HG02973 (cell line): ENCODE results near the gene TSPAN4.

ENCODE experiments used
- ATAC-seq: cut with Tn5 transposase; IDR thresholded peaks from one replicate; pipeline ENCODE4 v1.9.1; 2021; ENCODE audit warnings: moderate library complexity; ENCODE audit not compliant: unreplicated experiment

TSPAN4 gene

GRCh38 chr11:803770-804598 is 38.7 kb upstream of the TSPAN4 start:
- no peak for ATAC-seq

GRCh38 chr11:804599-804964 is 38.1 kb upstream of the TSPAN4 start:
- no peak for ATAC-seq

- ATAC-seq, result no peak
Observed at GRCh38 chr11:808427-809286, 34.0 kb upstream of the TSPAN4 start.

GRCh38 chr11:809287-810039 is 33.2 kb upstream of the TSPAN4 start, which contains the start of gene RPLP2:
TSS of gene RPLP2 (plus strand) at chr11:809967. CDS start at chr11:810235, 268 bp downstream.
- ATAC-seq, result peak; percentile 70

- ATAC-seq, result peak; percentile 13
Observed at GRCh38 chr11:810040-810567, 32.5 kb upstream of the TSPAN4 start.

- ATAC-seq, result no peak
Observed at GRCh38 chr11:811446-812245, 31.0 kb upstream of the TSPAN4 start.

GRCh38 chr11:812390-812789 is 30.3 kb upstream of the TSPAN4 start:
- no peak for ATAC-seq

- ATAC-seq, result no peak
Observed at GRCh38 chr11:813072-813455, 29.6 kb upstream of the TSPAN4 start.

GRCh38 chr11:813456-814096 is 29.1 kb upstream of the TSPAN4 start:
- ATAC-seq, result no peak

GRCh38 chr11:815675-816432 is 26.8 kb upstream of the TSPAN4 start:
- no peak for ATAC-seq

- ATAC-seq, result no peak
Observed at GRCh38 chr11:816433-816779, 26.2 kb upstream of the TSPAN4 start.

GRCh38 chr11:818396-819128 is 24.1 kb upstream of the TSPAN4 start, which contains the start of gene PNPLA2:
TSS of gene PNPLA2 (plus strand) at chr11:818914. CDS start at chr11:819719, 805 bp downstream.
- no peak for ATAC-seq

- peak; percentile 53 for ATAC-seq
Observed at GRCh38 chr11:819129-819931, 23.3 kb upstream of the TSPAN4 start.

- peak; percentile 47 for ATAC-seq
Observed at GRCh38 chr11:819943-820649, 22.6 kb upstream of the TSPAN4 start.

GRCh38 chr11:820655-821511 is 21.8 kb upstream of the TSPAN4 start:
- ATAC-seq, result no peak
